ENCODE results near the gene UNC119B. TPM values are rescaled to one million over a fixed set of nuclear protein-coding genes. Genes with fewer than 3 reads are reported as not detected.
"Not testable (repeated sequence)": the region's sequence is repeated elsewhere in the genome, so short reads cannot be mapped to it uniquely, and the experiment has no call there.

Gene UNC119B
- total RNA-seq, result 10 to 100 TPM; 20.1 to 26.6 TPM

DNA sequence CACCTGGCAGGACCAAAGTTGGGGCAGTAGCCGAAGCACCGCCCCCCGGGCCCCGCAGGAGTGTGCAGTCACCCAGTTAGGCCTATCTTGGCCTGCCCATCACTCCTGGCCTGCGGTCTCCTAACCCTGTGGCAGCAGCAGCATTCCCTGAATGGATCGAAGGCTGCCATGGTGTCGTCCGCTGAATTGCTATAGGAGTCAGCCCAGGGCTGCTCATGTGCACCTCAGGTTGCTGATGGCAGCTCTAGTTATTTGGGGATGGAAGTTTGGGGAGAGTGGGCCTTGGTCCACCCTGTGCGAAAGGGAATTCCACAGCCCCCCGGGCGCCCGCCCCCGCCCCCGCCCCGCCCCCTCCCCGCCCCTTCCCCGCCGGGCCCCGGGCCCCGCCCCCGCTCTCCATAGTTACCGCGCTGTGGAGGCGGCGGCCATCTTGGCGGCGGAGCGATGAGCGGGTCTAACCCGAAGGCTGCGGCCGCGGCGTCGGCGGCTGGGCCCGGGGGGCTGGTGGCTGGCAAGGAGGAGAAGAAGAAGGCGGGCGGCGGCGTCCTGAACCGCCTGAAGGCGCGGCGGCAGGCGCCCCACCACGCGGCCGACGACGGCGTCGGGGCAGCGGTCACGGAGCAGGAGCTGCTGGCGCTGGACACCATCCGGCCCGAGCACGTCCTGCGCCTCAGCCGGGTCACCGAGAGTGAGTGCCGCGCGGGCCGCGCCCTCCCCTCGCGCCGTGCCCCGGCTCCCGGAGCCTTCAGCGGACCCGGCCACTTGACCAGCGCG lies at the start of gene UNC119B:
Gene UNC119B, plus strand, starts transcription at position 428 of the 774 bp plus-strand sequence. Its CDS starts 17 bp downstream, at position 445.
- Mint-ChIP-seq H3K9me3 (ENCODE audit: low read depth) (no peaks in the 10 kb centered on the region), H3K27ac (peak within 1 kb of the TSS; percentile 82), H3K4me3 (peak within 1 kb of the TSS; percentile 86), H3K36me3 (ENCODE audit: low read depth) (peaks cover 16% of the 10 kb centered on the region), H3K4me1 (peaks cover 34% of the 10 kb centered on the region), H3K27me3 (no peaks in the 10 kb centered on the region)
- POLR2A ChIA-PET, result interaction anchor here (0.8 kb wide), 1 partner anchor 128 kb away, joined by 3 read pairs; no protein-coding TSS in a partner anchor
- DNase-seq, result peak; percentile 83
- peak; percentile 78 for ATAC-seq
- CTCF ChIA-PET, result interaction anchor here (0.5 to 1.9 kb wide), 15 partner anchors 10 to 340 kb away, joined by 3 to 7 read pairs (median 3); partner anchors contain the start of gene POP5
- intact Hi-C loops (cut with DNase I, micrococcal nuclease), result loop anchor here in 1 of 2 experiments (1.0 to 10.0 kb wide), 4 partner anchors 15 to 385 kb away; partner anchors contain the start of genes ACADS, COX6A1 and PLA2G1B

DNA sequence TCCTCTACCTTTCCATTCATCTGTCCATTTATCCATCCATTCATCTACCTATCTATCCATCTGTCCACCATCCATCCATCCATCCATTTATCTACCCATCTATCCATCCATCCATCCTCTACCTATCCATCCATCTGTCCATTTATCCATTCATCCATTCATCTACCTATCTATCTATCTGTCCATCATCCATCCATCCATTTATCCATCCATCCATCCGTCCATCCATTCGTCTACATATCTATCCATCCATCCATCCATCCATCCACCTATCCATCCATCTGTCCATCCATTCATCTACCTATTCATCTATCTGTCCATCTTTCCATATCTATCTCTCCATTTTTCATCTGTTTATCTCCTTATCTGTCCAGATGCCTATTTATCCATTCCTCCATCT lies 48.8 kb upstream of the UNC119B start:
- ChIA-PET POLR2A (no interaction called here), CTCF (interaction anchor here (1.1 to 5.4 kb wide), 3 partner anchors 12 to 50 kb away, joined by 3 to 35 read pairs (median 3); no protein-coding TSS in a partner anchor)
- no peak for DNase-seq
- H3K36me3 Mint-ChIP-seq (ENCODE audit: low read depth), result no peaks in the 10 kb centered on the region
- ATAC-seq, result no peak
- H3K9me3 Mint-ChIP-seq (ENCODE audit: low read depth), result no peaks in the 10 kb centered on the region
- H3K27me3 Mint-ChIP-seq, result no peaks in the 10 kb centered on the region
- intact Hi-C loops (cut with DNase I, micrococcal nuclease), result no loop called here
- H3K4me3 Mint-ChIP-seq, result no peak overlapping the region
- no peak overlapping the region for H3K27ac Mint-ChIP-seq
- H3K4me1 Mint-ChIP-seq, result no peaks in the 10 kb centered on the region

DNA sequence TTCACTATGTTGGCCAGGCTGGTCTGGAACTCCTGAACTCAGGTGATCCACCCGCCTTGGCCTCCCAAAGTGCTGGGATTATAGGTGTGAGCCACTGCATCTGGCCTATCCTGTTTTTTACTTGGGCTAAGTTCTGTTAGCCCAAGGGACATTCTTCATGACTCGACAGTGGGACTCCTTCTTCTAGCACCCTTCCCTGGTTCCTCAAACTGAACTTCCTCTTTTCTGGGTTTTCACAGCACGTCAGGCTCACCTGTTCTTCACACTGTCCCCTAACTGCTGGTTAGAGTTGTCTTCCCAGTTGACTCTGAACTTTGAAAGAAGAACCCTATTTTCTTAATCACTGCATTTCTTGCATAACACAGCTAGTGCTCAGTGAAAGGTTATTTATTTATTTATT lies 47.4 kb upstream of the UNC119B start:
- ATAC-seq (no peak), DNase-seq (no peak)
- ChIA-PET CTCF (interaction anchor here (1.2 to 1.4 kb wide), 2 partner anchors 14 to 22 kb away, joined by 3 read pairs; partner anchors contain the start of gene CABP1), POLR2A (no interaction called here)
- H3K4me3 Mint-ChIP-seq, result no peak overlapping the region
- intact Hi-C loops (cut with DNase I, micrococcal nuclease), result no loop called here
- H3K27ac Mint-ChIP-seq, result no peak overlapping the region
- no peaks in the 10 kb centered on the region for H3K4me1 Mint-ChIP-seq
- H3K27me3 Mint-ChIP-seq, result no peaks in the 10 kb centered on the region
- no peaks in the 10 kb centered on the region for H3K36me3 Mint-ChIP-seq (ENCODE audit: low read depth)
- H3K9me3 Mint-ChIP-seq (ENCODE audit: low read depth), result no peaks in the 10 kb centered on the region

DNA sequence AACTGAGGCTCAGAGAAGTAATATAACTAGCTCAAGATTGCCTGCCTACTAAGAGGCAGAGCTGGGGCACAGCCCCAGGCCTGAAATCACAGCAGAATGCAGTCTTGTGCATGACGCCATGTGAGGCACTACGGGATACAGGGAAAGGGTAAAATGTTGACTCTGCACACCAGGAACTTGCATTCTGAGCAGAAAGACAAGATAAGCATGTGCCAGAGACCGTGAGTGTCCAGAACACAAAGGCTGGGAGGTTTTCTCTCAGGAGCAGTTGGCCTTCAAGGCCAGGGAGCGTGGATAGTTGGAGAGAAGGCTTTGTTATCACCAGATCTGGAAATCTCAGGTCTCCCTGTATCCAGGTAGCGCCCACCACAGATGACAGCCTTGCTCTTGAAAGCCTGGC lies 46.5 kb upstream of the UNC119B start:
- H3K9me3 Mint-ChIP-seq (ENCODE audit: low read depth), result no peaks in the 10 kb centered on the region
- no peak overlapping the region for H3K4me3 Mint-ChIP-seq
- no peaks in the 10 kb centered on the region for H3K4me1 Mint-ChIP-seq
- DNase-seq (no peak), ATAC-seq (no peak)
- ChIA-PET CTCF (interaction anchor here (0.7 kb wide), 1 partner anchor 15 kb away, joined by 3 read pairs; no protein-coding TSS in a partner anchor), POLR2A (no interaction called here)
- intact Hi-C loops (cut with DNase I, micrococcal nuclease), result no loop called here
- no peak overlapping the region for H3K27ac Mint-ChIP-seq
- H3K36me3 Mint-ChIP-seq (ENCODE audit: low read depth), result no peaks in the 10 kb centered on the region
- H3K27me3 Mint-ChIP-seq, result no peaks in the 10 kb centered on the region

DNA sequence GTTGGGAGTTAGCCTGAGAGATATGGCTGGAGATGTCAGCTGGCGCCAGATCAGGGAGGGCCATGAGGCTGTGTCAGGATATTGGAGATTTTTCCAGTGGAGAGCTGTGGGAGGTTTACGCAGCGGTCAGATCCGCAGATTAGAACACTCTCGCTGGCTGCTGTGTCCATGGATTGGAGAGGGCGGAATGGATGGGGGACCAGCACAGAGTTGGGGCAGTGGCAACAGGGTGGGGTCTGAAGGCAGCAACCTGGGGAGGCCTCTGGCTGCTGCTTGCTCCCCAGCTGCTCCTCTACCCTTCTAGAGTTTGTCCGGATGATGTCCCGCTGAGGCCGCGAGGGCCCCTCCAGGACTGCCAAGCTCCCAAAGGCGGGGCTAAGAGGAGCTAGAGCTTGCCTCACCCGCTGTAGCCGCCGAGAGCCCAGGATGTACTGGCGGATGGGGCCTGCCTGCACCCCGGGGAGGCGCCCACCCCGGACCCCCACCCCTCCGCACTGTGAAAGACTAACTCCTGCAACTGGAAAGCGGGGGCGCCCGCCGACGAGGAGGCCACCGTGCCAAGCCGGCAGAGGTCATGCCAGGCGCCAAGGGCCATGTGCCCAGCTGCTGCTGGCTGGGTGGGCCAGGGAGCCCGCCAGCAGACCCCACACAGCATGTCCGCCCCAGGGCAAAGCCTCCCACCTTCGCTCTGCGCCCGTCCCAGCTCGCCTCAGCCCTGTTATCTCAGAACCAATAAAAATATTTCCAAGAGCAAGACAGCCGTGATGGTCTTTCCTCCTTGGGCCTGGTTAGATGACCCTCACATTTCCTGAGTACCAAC lies 43.5 kb upstream of the UNC119B start:
- ATAC-seq (no peak), DNase-seq (no peak)
- no peak overlapping the region for H3K4me3 Mint-ChIP-seq
- intact Hi-C loops (cut with DNase I, micrococcal nuclease), result no loop called here
- no peaks in the 10 kb centered on the region for H3K27me3 Mint-ChIP-seq
- H3K36me3 Mint-ChIP-seq (ENCODE audit: low read depth), result no peaks in the 10 kb centered on the region
- H3K4me1 Mint-ChIP-seq, result no peaks in the 10 kb centered on the region
- ChIA-PET POLR2A (interaction anchor here (0.6 kb wide), 1 partner anchor 514 kb away, joined by 7 read pairs; no protein-coding TSS in a partner anchor), CTCF (interaction anchor here (0.5 to 1.0 kb wide), 3 partner anchors 17 to 320 kb away, joined by 3 to 5 read pairs (median 3); no protein-coding TSS in a partner anchor)
- H3K27ac Mint-ChIP-seq, result peak overlapping the region; percentile 51
- H3K9me3 Mint-ChIP-seq (ENCODE audit: low read depth), result no peaks in the 10 kb centered on the region

DNA sequence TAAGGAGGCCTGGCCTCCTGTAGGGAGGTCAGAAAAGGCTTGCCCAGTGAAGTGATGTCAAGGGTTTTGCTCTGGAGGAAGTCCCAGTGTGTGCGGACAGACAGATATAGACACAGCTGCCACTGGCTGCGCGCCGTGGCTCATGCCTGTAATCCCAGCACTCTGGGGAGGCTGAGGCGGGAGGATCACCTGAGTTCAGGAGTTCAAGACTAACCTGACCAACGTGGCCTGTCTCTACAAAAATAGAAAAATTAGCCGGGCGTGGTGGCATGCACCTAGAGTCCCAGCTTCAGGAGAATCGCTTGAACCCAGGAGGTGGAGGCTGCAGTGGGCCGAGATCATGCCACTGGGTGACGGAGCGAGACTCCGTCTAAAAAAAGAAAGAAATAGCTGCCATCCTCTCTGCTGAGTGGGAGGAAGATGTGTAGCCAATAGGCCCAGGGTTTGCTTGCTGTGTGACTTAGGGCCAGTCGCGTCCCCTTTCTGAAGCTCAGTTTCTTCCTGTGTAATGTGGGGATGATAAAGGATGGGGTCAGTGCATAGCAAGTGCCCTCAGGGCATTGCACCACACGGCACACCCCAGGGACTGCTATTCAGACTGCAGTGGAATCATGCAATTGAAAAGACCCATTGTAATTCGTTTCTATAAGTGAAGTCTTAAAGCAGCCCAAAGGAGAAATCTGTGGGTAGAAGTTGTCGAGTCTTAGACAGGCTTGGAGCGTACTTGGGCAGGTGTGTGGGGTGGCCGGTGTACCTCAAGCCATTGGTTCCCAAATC lies 42.0 kb upstream of the UNC119B start:
- Mint-ChIP-seq H3K27ac (no peak overlapping the region), H3K4me1 (no peaks in the 10 kb centered on the region), H3K27me3 (no peaks in the 10 kb centered on the region), H3K36me3 (ENCODE audit: low read depth) (no peaks in the 10 kb centered on the region), H3K9me3 (ENCODE audit: low read depth) (no peaks in the 10 kb centered on the region), H3K4me3 (no peak overlapping the region)
- CTCF ChIA-PET, result interaction anchor here (0.8 to 1.1 kb wide), 2 partner anchors 19 to 79 kb away, joined by 3 to 5 read pairs; no protein-coding TSS in a partner anchor
- POLR2A ChIA-PET, result no interaction called here
- intact Hi-C loops (cut with DNase I, micrococcal nuclease), result no loop called here
- DNase-seq (no peak), ATAC-seq (no peak)

DNA sequence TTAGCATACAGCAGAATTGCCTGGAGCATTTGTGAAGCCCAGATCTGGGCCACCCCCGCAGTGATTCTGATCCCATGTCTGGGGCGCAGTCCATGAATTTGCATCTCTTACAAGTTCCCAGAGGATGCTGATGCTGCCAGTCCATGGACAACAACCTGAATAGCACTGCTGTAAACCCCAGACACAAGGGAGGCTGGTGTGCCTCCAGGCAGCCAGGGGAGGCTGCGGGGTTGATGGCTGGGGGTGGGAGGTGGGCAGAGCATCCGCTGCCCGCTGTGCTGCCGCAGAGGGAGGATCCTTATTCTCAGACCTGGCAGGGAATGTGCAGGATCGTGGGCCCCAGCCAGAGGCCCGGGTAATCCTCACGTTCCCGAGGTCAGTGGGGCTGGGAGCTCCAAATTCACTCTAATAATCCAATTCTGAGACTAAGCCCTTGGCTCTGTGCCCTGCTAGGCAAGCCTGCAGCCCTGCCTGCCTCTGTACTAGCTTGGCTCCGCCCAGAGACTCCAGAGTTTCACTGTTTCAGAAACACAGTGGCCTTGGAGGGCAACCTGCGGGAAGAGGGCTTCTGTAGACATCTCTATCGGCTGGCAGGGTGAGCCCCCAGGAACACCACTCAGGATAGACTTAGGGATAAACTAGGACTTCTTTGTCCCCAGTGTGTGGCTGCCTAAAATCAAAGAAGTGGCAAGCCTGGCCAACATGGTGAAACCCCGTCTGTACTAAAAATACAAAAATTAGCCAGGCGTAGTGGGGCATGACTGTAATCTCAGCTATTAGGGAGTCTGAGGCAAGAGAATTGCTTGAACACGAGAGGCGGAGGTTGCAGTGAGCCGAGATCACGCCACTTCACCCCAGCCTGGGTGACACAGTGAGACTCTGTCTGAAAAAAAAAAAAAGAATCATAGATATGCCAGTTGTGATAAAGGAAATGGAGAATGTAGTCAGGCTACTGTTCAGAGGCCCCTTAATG lies 41.1 kb upstream of the UNC119B start:
- Mint-ChIP-seq H3K9me3 (ENCODE audit: low read depth) (no peaks in the 10 kb centered on the region), H3K36me3 (ENCODE audit: low read depth) (no peaks in the 10 kb centered on the region), H3K27ac (no peak overlapping the region), H3K27me3 (peaks cover under 1% of the 10 kb centered on the region), H3K4me3 (no peak overlapping the region), H3K4me1 (no peaks in the 10 kb centered on the region)
- intact Hi-C loops (cut with DNase I, micrococcal nuclease), result no loop called here
- CTCF ChIA-PET, result interaction anchor here (1.1 kb wide), 2 partner anchors 10 to 20 kb away, joined by 3 to 5 read pairs; no protein-coding TSS in a partner anchor
- POLR2A ChIA-PET, result no interaction called here
- ATAC-seq, result no peak
- DNase-seq, result no peak

DNA sequence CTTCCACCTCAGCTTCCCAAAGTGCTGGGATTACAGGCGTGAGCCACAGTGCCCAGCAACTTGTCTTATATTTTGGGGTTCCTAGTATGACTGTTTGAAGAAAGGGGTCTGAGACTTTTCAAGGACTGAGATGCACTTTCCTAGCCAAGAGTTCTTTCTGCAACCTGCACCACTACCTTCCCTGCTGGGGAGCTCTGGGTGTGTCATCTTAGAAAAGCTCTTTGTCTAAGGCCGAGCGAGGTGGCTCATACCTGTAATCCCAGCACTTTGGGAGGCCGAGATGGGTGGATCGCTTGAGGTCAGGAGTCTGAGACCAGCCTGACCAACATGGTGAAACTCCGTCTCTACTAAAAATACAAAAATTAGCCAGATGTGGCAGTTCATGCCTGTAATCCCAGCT lies 40.0 kb upstream of the UNC119B start:
- H3K4me1 Mint-ChIP-seq; H3K36me3 Mint-ChIP-seq (ENCODE audit: low read depth); DNase-seq; H3K27ac Mint-ChIP-seq; ATAC-seq; H3K4me3 Mint-ChIP-seq; intact Hi-C loops (cut with DNase I, micrococcal nuclease); H3K27me3 Mint-ChIP-seq; H3K9me3 Mint-ChIP-seq (ENCODE audit: low read depth): not testable (repeated sequence)
- CTCF ChIA-PET, result interaction anchor here (1.1 kb wide), 1 partner anchor 9 kb away, joined by 3 read pairs; no protein-coding TSS in a partner anchor
- POLR2A ChIA-PET, result interaction anchor here (0.6 kb wide), 1 partner anchor 18 kb away, joined by 3 read pairs; no protein-coding TSS in a partner anchor

DNA sequence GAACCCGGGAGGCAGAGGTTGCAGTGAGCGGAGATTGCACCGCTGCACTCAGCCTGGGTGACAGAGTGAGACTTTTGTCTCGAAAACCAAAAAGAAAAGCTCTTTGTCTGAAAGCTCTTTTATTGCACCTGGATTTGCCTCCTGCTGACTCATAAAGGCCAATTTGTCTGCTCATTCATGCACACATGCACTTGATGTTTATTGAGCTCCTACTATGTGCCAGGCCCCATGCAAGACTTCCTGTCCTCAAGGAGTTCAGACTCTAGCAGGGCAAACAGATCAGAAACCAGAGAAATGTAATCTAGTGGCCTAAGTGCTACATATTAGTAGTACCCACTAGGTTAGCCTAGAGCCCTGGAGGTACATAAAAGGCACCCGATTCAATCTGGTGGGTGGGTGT lies 39.6 kb upstream of the UNC119B start:
- H3K36me3 Mint-ChIP-seq (ENCODE audit: low read depth), result no peaks in the 10 kb centered on the region
- ChIA-PET CTCF (interaction anchor here (1.1 kb wide), 1 partner anchor 8 kb away, joined by 3 read pairs; no protein-coding TSS in a partner anchor), POLR2A (interaction anchor here (0.6 kb wide), 1 partner anchor 18 kb away, joined by 3 read pairs; no protein-coding TSS in a partner anchor)
- H3K9me3 Mint-ChIP-seq (ENCODE audit: low read depth), result no peaks in the 10 kb centered on the region
- no peaks in the 10 kb centered on the region for H3K4me1 Mint-ChIP-seq
- intact Hi-C loops (cut with DNase I, micrococcal nuclease), result no loop called here
- no peak overlapping the region for H3K4me3 Mint-ChIP-seq
- ATAC-seq (no peak), DNase-seq (no peak)
- H3K27me3 Mint-ChIP-seq, result peaks cover 3% of the 10 kb centered on the region
- H3K27ac Mint-ChIP-seq, result no peak overlapping the region

DNA sequence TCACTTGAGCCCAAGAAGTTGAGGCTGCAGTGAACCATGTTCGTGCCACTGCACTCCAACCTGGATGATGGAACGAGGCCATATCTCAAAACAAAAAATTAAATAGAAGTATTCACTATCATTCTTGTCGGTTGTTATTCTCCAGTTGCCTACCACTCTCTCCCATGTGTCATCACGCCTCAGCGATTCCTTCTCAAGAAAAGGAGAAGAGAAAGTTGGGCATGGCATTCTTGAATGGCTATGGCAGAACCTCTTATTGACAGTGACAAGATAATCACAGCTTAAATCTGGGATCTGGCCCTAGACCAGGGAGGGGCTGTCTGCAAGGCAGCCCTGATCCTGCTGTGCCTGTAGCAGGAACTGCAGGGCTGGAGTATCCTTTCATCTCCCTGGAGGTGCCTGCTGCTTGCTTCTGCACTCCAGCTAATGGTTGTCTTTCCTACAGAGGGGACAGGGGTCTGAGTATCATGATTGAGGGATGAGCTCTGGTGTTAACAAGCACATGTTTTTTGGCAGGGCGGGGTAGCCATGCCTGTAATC lies 36.1 kb upstream of the UNC119B start:
- DNase-seq (no peak), ATAC-seq (no peak)
- ChIA-PET POLR2A (no interaction called here), CTCF (interaction anchor here (1.3 to 1.9 kb wide), 3 partner anchors 10 to 28 kb away, joined by 3 to 9 read pairs (median 3); no protein-coding TSS in a partner anchor)
- no peak overlapping the region for H3K4me3 Mint-ChIP-seq
- H3K9me3 Mint-ChIP-seq (ENCODE audit: low read depth), result no peaks in the 10 kb centered on the region
- peaks cover 3% of the 10 kb centered on the region for H3K27me3 Mint-ChIP-seq
- no peak overlapping the region for H3K27ac Mint-ChIP-seq
- H3K36me3 Mint-ChIP-seq (ENCODE audit: low read depth), result no peaks in the 10 kb centered on the region
- intact Hi-C loops (cut with DNase I, micrococcal nuclease), result no loop called here
- H3K4me1 Mint-ChIP-seq, result peaks cover 12% of the 10 kb centered on the region
